ENCODE results near the gene AADACL4. TPM values are rescaled to one million over a fixed set of nuclear protein-coding genes. Genes with fewer than 3 reads are reported as not detected.

AADACL4 gene
- total RNA-seq, 1 donor from 2014 or later: not detected

DNA sequence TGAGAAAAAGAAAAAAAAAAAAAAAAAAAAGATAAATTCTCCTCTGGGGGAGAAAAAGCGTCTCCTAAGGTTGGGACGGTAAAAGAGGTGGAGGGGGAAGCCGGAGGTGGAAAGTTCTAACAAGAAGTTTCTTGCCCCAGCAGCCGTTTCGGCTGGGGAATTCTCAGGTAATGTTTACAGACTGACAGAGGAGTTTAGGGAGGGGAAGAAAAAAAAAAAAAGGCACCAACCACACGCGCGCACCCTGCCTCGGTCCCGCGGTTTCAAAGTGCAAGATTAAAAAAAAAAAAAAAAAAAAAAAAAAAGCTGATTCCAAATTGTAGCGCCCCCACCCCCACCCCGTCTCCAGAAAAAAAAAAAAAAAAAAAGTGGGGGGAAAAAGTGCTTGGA, 26.4 kb upstream of the AADACL4 start:
- Mint-ChIP-seq H3K36me3 (peaks cover 25% of the 10 kb centered on the region), H3K27me3 (peaks cover 2% of the 10 kb centered on the region), H3K27ac (peak overlapping the region; percentile 98), H3K9me3 (no peaks in the 10 kb centered on the region), H3K4me1 (ENCODE audit: unreplicated experiment) (peaks cover 54% of the 10 kb centered on the region), H3K4me3 (peak overlapping the region; percentile 99)
- DNase-seq (ENCODE audit: extremely low spot score, unreplicated experiment): no peak
- TF ChIP-seq, protein P1, sequence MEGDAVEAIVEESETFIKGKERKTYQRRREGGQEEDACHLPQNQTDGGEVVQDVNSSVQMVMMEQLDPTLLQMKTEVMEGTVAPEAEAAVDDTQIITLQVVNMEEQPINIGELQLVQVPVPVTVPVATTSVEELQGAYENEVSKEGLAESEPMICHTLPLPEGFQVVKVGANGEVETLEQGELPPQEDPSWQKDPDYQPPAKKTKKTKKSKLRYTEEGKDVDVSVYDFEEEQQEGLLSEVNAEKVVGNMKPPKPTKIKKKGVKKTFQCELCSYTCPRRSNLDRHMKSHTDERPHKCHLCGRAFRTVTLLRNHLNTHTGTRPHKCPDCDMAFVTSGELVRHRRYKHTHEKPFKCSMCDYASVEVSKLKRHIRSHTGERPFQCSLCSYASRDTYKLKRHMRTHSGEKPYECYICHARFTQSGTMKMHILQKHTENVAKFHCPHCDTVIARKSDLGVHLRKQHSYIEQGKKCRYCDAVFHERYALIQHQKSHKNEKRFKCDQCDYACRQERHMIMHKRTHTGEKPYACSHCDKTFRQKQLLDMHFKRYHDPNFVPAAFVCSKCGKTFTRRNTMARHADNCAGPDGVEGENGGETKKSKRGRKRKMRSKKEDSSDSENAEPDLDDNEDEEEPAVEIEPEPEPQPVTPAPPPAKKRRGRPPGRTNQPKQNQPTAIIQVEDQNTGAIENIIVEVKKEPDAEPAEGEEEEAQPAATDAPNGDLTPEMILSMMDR (conservative IDR thresholded peaks at IDR 0.05): no peak

DNA sequence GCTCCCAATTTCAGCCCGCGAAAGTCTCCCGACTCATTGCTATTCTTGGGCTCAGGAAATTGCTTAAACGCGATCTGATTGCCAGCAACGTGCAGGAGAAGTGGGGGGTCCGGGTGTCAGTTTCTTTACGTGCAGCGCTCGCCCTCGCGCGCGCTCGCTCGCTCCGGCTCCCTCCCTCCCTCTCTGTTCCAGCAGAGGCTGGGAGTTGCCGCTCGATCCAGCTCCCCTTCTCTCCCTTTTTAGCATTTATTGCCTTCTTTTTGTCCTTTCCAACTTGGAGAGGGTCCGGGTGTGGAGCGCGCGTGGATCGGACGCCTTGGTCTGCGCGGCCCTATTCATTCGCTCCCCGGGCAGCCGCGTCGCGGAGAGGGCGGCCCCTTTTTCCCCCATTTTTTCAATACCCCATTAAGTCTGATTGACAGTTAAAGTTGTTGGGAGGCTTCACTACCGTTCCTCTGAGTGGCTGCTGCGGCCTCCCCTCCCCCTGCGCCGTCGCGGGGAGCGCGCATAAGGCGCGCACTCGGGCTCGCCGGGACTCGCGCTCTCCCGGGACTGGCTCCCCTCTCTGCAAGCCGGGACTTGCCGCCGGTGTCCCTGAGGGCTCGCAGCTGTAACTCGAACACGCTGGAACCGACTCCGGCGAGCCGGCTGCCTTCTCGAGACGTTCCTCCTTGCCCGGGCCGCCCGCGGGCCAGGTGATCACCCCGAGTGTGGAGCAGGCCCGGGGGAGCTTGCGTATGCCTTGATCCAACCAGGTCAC, 25.8 kb upstream of the AADACL4 start, which contains the start of gene DHRS3:
DHRS3 (minus strand) TSS at position 310 of the 760 bp plus-strand sequence. CDS start 862 bp downstream, outside the sequence.
- Mint-ChIP-seq H3K4me1 (ENCODE audit: unreplicated experiment) (peaks cover 57% of the 10 kb centered on the region), H3K27ac (peak within 1 kb of the TSS; percentile 98), H3K36me3 (peaks cover 19% of the 10 kb centered on the region), H3K27me3 (peaks cover 2% of the 10 kb centered on the region), H3K4me3 (peak within 1 kb of the TSS; percentile 99), H3K9me3 (no peaks in the 10 kb centered on the region)
- TF ChIP-seq, protein P1 (conservative IDR thresholded peaks at IDR 0.05): peak; percentile 13
- DNase-seq (ENCODE audit: extremely low spot score, unreplicated experiment): peak; percentile 85

GRCh38 chr1:12618661-12618964, 25.3 kb upstream of the AADACL4 start:
- Mint-ChIP-seq H3K9me3 (no peaks in the 10 kb centered on the region), H3K36me3 (peaks cover 14% of the 10 kb centered on the region), H3K27me3 (peaks cover 2% of the 10 kb centered on the region), H3K27ac (peak overlapping the region; percentile 98), H3K4me3 (peak overlapping the region; percentile 99), H3K4me1 (ENCODE audit: unreplicated experiment) (peaks cover 57% of the 10 kb centered on the region)
- TF ChIP-seq, protein P1 (conservative IDR thresholded peaks at IDR 0.05): no peak
- DNase-seq (ENCODE audit: extremely low spot score, unreplicated experiment): no peak

DNA sequence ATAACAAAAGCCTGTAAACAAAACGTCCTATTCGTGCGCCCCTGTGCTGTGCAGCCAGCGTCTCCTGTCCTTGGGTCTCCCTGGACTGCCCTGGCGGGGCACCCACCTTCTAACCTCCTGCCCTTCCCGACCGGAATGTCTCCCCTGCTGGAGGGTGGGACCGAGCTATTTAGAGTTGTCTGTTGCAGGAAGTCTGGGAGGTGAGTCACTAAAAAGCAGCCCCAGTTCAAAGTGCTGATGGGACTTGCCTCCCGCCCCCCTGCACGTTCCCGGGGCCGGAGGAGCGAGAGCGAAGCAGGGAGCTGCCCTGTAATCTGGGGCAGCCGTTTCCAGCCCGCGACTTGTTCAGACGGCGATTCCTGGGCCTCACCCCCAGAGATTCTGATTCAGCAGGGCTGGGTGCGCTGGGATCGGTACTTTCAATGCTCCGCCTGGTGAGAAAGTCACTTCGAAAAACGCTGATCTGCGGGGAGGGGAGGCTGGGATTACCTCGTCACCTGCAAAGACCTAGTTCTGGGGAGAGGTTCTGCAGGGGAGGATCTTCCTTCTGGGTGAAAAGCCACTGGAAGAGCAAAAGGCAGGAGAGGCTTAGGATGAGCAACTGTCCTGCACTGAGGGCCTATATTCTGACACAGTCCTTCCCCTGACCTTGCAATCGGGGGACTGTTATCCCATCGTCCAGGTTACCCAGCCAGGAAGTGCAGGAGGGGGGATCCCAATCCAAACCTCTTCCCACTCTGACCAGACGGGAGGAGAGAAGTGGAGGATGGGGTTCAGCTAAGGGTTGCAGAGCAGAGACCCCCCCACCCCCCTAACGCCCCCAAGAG, 24.7 kb upstream of the AADACL4 start:
- TF ChIP-seq, protein P1 (conservative IDR thresholded peaks at IDR 0.05): no peak
- DNase-seq (ENCODE audit: extremely low spot score, unreplicated experiment): no peak
- Mint-ChIP-seq H3K9me3 (no peaks in the 10 kb centered on the region), H3K27ac (peak overlapping the region; percentile 98), H3K27me3 (peaks cover 2% of the 10 kb centered on the region), H3K4me1 (ENCODE audit: unreplicated experiment) (peaks cover 54% of the 10 kb centered on the region), H3K36me3 (peaks cover 14% of the 10 kb centered on the region), H3K4me3 (peak overlapping the region; percentile 99)

DNA sequence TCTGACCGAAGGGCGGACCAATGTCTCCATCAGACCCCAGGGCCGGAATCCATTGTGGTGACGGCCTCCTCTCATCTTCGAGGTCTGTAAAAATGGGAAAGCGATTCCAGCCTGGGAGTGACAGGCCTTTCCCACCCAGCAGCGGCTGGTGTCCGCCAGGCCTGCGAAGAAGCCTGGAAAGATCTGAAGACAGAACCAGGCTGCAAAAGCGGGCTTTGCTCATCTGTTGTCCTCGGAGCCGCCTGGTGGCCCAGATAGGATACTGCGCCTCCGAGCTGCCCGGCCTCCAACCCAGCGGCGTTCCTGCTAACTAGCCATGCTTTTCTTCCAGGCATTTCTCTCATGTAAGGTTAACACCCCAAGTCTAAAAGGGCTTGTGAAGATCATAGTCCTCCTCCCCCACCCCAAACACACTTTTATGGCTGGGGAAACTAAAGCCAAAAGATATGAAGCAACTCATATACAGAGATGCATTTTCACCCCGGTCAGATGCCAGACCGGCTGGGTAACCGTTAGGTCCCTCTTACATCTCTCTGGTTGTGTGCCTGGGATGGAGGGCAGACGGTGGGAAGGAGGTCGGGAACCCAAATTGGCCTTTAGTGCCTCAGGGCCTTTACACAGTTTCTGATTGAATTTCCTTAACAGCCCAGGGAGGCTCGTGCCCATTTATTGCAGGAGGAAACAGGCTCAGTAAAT, 23.9 kb upstream of the AADACL4 start:
- H3K9me3 Mint-ChIP-seq: no peaks in the 10 kb centered on the region
- TF ChIP-seq, protein P1 (conservative IDR thresholded peaks at IDR 0.05): peak; percentile 94
- H3K36me3 Mint-ChIP-seq: peaks cover 7% of the 10 kb centered on the region
- peaks cover 49% of the 10 kb centered on the region for H3K4me1 Mint-ChIP-seq (ENCODE audit: unreplicated experiment)
- peak overlapping the region; percentile 98 for H3K27ac Mint-ChIP-seq
- H3K27me3 Mint-ChIP-seq: peaks cover 2% of the 10 kb centered on the region
- peak overlapping the region; percentile 99 for H3K4me3 Mint-ChIP-seq
- peak; percentile 90 for DNase-seq (ENCODE audit: extremely low spot score, unreplicated experiment)

Data from type B pancreatic cell (in vitro differentiated cells).